ENCODE data around the gene GIGYF1. TPM values are rescaled to one million over a fixed set of nuclear protein-coding genes. Genes with fewer than 3 reads are reported as not detected.
A peak's percentile ranks its signal among the peaks of the same experiment; 100 is the strongest.

Gene GIGYF1
- total and polyA plus RNA-seq, 2 of the 13 experiments (the other 11 are each of a cell fraction or from before 2014, with no cell fraction given): 7.6 to 16.1 TPM

DNA sequence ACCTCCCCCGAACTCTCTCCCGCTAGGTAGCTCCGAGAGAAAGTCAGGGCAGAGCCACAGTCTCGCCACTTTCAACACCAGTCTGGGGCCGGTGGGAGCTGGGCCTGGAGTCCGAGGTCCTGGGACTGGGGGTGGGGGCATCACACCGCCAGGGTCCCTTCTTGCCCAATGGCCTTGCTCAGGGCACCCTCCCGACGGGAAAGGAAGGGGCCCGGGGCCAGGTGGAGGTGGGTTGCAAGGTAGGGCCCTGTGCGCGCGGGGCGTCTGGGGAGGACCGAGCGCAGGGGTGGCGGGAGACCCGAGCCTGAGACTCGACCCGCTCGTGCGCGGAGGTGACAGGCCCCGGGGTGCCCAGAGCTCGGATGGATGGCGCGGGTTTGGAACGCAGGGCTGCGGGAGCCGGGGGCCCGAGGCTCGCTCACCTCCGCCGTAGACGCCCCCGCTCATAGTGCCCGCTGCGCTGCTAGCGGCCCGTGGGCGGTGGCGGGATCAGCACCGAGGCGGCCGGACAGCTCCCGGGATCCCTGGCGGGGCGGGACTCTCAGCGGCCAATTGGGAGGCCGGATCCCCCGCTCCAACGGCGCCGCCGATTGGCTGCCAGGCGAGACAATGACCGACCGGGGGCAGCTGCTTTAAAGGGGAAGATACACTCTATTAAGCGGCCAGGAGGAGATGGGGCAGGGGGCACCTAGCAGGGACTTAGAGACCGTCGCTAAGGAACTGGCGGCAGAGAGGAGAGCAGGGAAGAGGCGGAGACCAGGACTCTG, 38.0 kb downstream of the GIGYF1 start, which contains the start of gene ACTL6B (continued):
- TF ChIP-seq, protein P1, sequence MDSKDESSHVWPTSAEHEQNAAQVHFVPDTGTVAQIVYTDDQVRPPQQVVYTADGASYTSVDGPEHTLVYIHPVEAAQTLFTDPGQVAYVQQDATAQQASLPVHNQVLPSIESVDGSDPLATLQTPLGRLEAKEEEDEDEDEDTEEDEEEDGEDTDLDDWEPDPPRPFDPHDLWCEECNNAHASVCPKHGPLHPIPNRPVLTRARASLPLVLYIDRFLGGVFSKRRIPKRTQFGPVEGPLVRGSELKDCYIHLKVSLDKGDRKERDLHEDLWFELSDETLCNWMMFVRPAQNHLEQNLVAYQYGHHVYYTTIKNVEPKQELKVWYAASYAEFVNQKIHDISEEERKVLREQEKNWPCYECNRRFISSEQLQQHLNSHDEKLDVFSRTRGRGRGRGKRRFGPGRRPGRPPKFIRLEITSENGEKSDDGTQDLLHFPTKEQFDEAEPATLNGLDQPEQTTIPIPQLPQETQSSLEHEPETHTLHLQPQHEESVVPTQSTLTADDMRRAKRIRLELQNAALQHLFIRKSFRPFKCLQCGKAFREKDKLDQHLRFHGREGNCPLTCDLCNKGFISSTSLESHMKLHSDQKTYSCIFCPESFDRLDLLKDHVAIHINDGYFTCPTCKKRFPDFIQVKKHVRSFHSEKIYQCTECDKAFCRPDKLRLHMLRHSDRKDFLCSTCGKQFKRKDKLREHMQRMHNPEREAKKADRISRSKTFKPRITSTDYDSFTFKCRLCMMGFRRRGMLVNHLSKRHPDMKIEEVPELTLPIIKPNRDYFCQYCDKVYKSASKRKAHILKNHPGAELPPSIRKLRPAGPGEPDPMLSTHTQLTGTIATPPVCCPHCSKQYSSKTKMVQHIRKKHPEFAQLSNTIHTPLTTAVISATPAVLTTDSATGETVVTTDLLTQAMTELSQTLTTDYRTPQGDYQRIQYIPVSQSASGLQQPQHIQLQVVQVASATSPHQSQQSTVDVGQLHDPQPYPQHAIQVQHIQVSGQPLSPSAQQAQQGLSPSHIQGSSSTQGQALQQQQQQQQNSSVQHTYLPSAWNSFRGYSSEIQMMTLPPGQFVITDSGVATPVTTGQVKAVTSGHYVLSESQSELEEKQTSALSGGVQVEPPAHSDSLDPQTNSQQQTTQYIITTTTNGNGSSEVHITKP (CRISPR knock-in tag; IDR thresholded peaks at IDR 0.05; ENCODE audit: low read depth): peak; percentile 61; the same call in 1 of the 2 replicates
- TF ChIP-seq ZFP82 (CRISPR knock-in tag; IDR thresholded peaks at IDR 0.05; ENCODE audit: borderline replicate concordance): peak; percentile 92; the same call in 1 of the 2 replicates
- TF ChIP-seq ERF (CRISPR knock-in tag; IDR thresholded peaks at IDR 0.05): peak; percentile 89
- peak; percentile 45; the same call in 1 of the 3 replicates for TF ChIP-seq MXI1 (IDR thresholded peaks at IDR 0.05; ENCODE audit: borderline replicate concordance, low read depth, low read length)
- no peak for TF ChIP-seq ZNF678 (CRISPR knock-in tag; IDR thresholded peaks at IDR 0.05)
- peak; percentile 91 for TF ChIP-seq ATF7-NPFF (CRISPR knock-in tag; IDR thresholded peaks at IDR 0.05; ENCODE audit: low read depth)
- peak; percentile 66; the same call in 1 of the 2 replicates for TF ChIP-seq TMF1 (CRISPR knock-in tag; IDR thresholded peaks at IDR 0.05; ENCODE audit: low read depth)
- TF ChIP-seq, protein P2, sequence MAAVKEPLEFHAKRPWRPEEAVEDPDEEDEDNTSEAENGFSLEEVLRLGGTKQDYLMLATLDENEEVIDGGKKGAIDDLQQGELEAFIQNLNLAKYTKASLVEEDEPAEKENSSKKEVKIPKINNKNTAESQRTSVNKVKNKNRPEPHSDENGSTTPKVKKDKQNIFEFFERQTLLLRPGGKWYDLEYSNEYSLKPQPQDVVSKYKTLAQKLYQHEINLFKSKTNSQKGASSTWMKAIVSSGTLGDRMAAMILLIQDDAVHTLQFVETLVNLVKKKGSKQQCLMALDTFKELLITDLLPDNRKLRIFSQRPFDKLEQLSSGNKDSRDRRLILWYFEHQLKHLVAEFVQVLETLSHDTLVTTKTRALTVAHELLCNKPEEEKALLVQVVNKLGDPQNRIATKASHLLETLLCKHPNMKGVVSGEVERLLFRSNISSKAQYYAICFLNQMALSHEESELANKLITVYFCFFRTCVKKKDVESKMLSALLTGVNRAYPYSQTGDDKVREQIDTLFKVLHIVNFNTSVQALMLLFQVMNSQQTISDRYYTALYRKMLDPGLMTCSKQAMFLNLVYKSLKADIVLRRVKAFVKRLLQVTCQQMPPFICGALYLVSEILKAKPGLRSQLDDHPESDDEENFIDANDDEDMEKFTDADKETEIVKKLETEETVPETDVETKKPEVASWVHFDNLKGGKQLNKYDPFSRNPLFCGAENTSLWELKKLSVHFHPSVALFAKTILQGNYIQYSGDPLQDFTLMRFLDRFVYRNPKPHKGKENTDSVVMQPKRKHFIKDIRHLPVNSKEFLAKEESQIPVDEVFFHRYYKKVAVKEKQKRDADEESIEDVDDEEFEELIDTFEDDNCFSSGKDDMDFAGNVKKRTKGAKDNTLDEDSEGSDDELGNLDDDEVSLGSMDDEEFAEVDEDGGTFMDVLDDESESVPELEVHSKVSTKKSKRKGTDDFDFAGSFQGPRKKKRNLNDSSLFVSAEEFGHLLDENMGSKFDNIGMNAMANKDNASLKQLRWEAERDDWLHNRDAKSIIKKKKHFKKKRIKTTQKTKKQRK (IDR thresholded peaks at IDR 0.05; ENCODE audit: low read length): no peak
- TF ChIP-seq HOXA9 (CRISPR knock-in tag; IDR thresholded peaks at IDR 0.05; ENCODE audit: borderline replicate concordance): peak; percentile 72; the same call in 1 of the 2 replicates
- no peak for TF ChIP-seq PLRG1 (conservative IDR thresholded peaks at IDR 0.05)
- TF ChIP-seq GATAD1 (CRISPR knock-in tag; IDR thresholded peaks at IDR 0.05): peak; percentile 55
- TF ChIP-seq, protein P3, sequence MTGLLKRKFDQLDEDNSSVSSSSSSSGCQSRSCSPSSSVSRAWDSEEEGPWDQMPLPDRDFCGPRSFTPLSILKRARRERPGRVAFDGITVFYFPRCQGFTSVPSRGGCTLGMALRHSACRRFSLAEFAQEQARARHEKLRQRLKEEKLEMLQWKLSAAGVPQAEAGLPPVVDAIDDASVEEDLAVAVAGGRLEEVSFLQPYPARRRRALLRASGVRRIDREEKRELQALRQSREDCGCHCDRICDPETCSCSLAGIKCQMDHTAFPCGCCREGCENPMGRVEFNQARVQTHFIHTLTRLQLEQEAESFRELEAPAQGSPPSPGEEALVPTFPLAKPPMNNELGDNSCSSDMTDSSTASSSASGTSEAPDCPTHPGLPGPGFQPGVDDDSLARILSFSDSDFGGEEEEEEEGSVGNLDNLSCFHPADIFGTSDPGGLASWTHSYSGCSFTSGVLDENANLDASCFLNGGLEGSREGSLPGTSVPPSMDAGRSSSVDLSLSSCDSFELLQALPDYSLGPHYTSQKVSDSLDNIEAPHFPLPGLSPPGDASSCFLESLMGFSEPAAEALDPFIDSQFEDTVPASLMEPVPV (CRISPR knock-in tag; IDR thresholded peaks at IDR 0.05): peak; percentile 71; the same call in 1 of the 2 replicates
- peak; percentile 93 for TF ChIP-seq BORCS8-MEF2B (CRISPR knock-in tag; IDR thresholded peaks at IDR 0.05)
- peak; percentile 77 for TF ChIP-seq KDM2A (CRISPR knock-in tag; IDR thresholded peaks at IDR 0.05; ENCODE audit: borderline replicate concordance, low read depth)
- TF ChIP-seq, protein P4, sequence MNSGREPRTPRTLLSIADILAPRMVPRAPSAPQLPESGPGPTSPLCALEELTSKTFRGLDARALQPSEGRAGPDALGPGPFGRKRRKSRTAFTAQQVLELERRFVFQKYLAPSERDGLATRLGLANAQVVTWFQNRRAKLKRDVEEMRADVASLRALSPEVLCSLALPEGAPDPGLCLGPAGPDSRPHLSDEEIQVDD (CRISPR knock-in tag; IDR thresholded peaks at IDR 0.05; ENCODE audit: borderline replicate concordance): peak; percentile 72; the same call in 1 of the 2 replicates
- peak; percentile 34; the same call in 1 of the 2 replicates for TF ChIP-seq RXRA (CRISPR knock-in tag; IDR thresholded peaks at IDR 0.05)
- peak; percentile 49; the same call in 1 of the 2 replicates for TF ChIP-seq HOXA3 (CRISPR knock-in tag; IDR thresholded peaks at IDR 0.05)
- peak; percentile 89 for TF ChIP-seq KLF15 (CRISPR knock-in tag; IDR thresholded peaks at IDR 0.05; ENCODE audit: borderline replicate concordance)
- TF ChIP-seq ZBTB1 (CRISPR knock-in tag; IDR thresholded peaks at IDR 0.05; ENCODE audit: borderline replicate concordance): 0 out of 2 replicates have a peak, but pooled peaks have one; percentile 38
- peak; percentile 56 for TF ChIP-seq FOSL2 (CRISPR knock-in tag; IDR thresholded peaks at IDR 0.05)

All from HepG2 (cell line).